GM19467 (cell line): Measurements from ENCODE around the gene IRAK1.

Experiments used
- ATAC-seq: cut with Tn5 transposase; IDR thresholded peaks from one replicate; pipeline ENCODE4 v1.9.1; 2021; ENCODE audit warnings: mild to moderate bottlenecking, moderate library complexity; ENCODE audit not compliant: unreplicated experiment

IRAK1 gene

DNA sequence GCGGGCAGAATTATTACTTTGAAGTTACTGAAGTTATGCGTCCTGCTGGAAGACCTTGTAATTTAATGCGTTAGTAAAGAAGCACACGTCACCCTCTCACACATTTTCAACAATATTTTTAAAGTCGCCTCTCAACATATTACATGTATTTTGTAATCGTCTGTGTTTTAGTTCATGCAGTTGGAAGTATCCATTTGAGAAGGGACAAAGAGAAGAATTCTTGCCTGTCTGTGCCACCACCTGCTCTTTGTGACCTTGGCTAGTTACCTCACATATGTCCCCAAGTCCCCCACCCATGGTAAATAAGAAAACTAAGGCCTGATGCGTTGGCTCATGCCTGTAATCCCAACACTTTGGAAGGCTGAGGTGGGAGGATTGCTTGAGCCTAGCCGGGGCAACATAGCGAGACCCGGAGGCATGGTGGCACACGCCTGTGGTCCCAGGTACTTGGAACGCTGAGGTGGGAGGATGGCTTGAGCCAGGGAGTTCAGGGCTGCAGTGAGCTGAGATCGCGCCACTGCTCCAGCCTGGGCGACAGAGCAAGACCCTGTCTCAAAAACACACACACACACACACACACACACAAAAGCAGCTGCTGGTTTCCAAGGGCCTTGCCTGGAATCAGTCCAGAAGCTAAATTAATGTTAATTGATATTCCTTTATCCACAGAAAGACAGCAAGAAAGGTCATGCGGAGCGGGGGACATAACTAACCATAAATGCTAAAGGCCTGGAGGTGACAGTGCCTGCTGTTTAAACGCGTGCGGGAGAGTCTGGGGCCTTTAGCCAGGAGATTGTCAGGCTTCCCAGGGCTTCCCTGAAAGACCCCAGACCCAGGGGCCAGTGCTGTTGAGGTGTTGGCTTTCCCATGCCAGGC is 46.3 kb downstream of the IRAK1 start:
- ATAC-seq: no peak

DNA sequence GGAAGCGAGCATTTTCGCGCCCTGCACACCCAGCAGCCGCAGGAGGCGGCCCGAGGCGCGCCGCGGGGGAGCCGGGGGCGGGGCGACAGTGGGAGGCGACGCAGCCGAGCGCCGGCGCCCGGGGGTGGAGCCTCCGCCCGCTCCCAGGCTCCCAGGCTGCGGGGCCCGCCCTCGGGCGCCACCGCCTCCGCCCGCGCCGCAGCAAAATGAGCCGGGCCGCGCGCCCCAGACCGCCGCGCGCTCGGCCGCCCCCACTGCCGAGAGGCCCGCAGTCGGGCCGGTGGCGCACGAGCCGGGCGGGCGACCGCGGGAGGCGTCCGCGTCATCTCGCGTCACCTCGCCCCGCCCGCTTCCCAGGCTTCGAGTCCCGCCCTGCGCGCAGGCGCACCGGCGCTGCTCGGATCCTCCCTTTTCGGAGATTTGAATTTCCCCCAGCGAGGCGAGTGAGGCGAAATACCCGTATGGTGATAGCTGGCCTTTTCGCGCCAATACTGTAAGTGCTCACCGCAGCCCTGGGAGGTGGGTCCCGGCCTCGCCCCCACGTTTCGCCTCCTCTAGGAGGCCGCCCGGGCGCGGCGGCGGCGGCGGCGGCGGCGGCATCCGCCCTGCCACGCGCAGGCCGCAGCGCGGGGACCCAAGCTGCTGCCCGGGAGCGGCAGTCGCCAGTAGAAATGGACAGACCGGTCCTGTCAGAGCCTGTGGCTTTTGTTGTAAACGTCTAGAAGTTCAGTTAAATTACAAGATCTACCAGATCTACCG is 47.2 kb downstream of the IRAK1 start, which contains the start of gene TMEM187:
Gene TMEM187 (plus strand): TSS at position 387 of the 759 bp plus-strand sequence. CDS start 9,309 bp downstream, outside the sequence.
- peak; percentile 41 for ATAC-seq

- peak; percentile 35 for ATAC-seq
Measured at GRCh38 chrX:153971450-153972367, 48.0 kb downstream of the IRAK1 start, which contains the start of gene HCFC1. HCFC1 (minus strand) TSS chrX:153971818; CDS start chrX:153970840, 978 bp downstream.

- ATAC-seq: peak; percentile 32
Measured at GRCh38 chrX:153971124-153971449, 48.6 kb downstream of the IRAK1 start.

GRCh38 chrX:153970357-153971123 is 49.2 kb downstream of the IRAK1 start:
- no peak for ATAC-seq

DNA sequence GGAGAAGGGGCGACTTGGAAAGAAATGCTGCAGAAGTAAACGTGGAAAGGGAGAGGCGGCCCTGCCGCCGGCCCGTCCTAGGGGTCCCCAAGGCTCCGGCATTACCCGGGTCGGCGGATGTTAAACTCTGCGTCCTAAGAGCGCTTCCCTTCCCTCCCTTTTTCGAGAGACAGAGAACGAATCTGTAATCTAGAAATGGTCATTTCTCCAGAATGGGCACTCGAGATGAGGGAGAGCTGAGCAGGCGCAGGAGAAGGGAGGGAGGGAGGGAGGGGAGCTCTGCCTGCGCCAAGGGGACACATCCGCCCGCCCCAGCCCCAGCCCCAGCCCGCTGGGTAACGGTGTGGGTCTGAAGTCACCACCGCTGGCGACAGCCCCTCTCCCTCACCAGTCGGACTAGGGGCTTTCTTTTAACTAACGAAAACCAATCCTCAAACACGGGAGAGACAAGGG is 49.8 kb downstream of the IRAK1 start:
- no peak for ATAC-seq

GRCh38 chrX:153969125-153969903 is 50.4 kb downstream of the IRAK1 start:
- no peak for ATAC-seq

DNA sequence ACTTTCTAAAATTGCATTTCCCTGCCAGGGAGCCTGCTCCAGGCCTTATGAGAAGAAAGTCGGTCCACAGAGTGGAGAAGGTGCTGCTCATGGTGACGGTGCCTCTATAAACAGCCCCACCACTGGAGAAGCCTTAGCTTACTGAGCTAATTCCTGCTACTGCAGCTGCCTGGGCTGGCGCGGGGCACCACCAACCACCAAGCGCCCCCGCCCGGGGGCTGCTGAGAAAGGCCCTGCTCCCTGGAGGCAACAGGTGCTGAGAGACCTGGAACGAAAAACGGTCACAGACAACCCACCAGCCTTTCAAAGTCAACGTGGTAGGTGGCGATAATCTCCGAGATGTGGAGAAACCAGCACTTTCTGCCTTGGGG is 51.0 kb downstream of the IRAK1 start:
- ATAC-seq: no peak

DNA sequence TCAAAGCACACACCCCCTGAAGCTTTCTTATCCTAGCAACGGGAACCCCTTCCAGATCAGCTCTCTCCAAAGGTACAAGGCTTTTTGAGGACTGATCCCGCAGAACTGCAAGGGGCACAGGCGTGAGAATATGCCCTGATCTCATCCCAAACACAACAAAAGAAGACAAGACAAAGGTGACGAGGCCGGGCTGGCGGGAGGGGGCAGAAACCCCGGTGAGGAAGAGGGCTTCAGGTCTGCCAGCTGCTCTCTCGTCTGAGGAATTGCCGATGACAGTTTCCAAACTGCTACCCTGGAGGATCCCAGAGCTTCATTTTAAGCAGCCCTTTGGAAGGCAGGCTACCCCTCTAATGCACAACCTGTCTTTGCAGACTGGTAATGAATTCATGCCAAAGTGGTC is 51.4 kb downstream of the IRAK1 start:
- ATAC-seq: no peak

DNA sequence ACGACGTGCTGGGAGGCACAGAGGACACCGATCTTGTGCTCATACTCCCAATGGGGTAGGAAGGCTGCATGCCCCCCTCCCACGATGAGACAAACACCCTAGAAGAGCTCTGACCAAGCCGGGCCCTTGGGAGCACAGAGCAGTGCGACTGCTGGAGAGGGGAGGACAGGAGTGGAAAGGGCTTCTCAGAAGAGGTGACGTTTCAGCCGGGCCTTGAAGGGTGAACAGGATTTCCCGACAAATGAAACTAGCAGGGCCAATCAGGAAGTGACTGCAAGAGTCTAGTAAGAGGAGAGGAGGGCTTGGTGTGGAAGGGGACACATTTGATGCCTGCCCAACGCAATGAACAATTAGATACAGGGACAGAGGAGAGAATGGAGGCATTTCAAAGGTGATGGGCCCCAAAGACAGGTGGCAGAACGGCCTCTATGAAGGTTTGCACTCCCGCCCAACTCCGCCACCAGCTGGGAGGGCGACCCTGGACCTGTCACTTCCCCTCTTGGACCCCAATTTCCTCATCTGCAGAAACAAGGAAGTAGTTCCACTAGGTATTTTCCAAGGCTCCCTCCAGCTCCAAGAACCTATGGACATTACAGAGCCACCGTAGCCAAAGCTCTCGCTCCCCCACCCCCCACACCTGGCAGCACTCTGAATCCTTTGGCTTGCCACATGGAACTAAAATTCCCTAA is 52.0 kb downstream of the IRAK1 start:
- no peak for ATAC-seq

GRCh38 chrX:153966841-153967535 is 52.7 kb downstream of the IRAK1 start:
- no peak for ATAC-seq

DNA sequence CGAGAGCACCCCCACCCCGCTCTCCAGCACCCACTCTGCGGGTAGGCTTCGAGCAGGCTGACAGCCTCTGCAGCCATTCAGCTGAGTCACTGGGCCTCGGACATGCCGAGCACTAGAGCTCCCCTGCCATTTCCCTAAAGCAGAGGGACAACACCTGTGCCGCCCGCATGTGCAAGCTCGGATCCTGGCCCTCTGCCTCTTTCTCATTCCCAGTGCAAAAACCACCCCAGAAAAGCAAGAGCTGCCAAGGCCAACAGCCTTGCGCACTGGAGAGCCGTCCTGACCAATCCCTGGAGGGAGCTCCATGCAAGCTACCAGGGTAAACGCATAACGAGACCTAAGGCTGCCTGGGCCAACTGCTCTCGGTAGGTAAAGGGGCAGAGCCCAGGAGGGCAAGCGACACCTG is 53.4 kb downstream of the IRAK1 start:
- ATAC-seq: no peak

DNA sequence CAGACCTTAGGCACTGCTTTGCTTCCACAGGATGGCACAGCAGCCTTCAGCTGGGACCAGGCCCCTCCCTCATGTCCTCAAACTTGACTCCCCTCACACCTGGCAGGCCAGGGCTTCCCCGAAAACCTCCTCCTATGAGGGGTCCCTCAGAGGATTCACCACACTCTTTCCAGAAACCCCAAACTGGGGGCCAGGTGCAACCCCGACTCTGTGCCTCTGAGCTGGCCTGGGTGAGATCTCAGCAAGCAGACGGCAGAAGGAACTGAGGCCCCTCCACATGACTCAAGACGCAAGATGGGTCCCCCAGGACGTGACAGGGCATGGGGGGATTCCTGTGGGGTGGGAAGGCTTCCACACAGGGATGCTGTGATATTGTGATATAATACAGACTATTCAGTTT is 54.3 kb downstream of the IRAK1 start:
- ATAC-seq: no peak

- no peak for ATAC-seq
Measured at GRCh38 chrX:153964105-153964504, 55.6 kb downstream of the IRAK1 start.

- no peak for ATAC-seq
Measured at GRCh38 chrX:153963546-153963945, 56.2 kb downstream of the IRAK1 start.

- ATAC-seq: no peak
Measured at GRCh38 chrX:153961292-153961691, 58.4 kb downstream of the IRAK1 start.

DNA sequence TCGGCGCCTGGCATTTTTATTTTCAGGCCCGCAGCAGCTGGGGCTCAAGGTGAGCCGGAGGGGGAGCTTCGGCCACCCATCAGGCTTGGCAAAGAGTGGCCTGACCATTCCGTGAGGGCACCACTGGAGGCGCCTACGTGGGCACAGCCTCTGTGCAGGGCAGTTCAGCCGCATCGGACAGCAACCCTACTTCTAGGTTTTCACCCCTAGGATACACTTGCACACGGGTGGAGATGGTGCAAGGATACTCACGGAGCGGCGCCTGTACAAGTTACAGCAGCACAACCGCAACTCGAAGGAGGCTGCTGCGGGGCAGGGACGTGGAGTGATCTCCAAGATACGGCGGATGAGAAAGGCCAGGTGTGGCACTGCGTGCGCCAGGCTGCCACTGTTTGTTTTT is 58.9 kb downstream of the IRAK1 start:
- no peak for ATAC-seq
